Right lobe of liver (tissue), 4 donors: ENCODE data around the gene VMP1.

ENCODE experiments used
- POLR2A ChIP-seq: fragments of 450-650 bp; IDR thresholded peaks from one replicate; pipeline ENCODE4 v1.6.1; 2017; ENCODE audit warnings: antibody characterized with exemption, mild to moderate bottlenecking
- TF ChIP-seq, protein P1 (sequence below), 4 donors: fragments of 200-600 bp in 3 of 4; fragments of 450-650 bp in 1 of 4; IDR thresholded peaks; one replicate each; pipeline versions ENCODE4 v1.5.1 to v1.8.0; 2016 to 2022; ENCODE audit warnings: antibody characterized with exemption in 4 of 4, mild to moderate bottlenecking in 2 of 4
- donor health status: DM: no; HTN: no; CAD: no.
- donor health status: DM: no; HTN: no; CAD: no.
- donor health status: DM: no; HTN: yes; CAD: no.

DNA sequence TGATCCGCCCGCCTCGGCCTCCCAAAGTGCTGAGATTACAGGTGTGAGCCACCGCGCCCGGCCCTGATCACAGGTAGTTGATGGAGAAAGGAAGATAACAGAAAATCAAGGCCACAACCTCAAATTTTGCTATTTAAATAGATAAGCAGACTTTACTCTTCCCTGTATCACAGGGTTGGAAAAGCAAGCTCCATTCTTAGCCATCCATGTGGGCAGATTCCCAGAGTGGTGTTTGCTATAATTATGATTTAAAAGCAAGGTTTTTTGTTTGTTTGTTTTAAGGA lies 140.9 kb downstream of the VMP1 start:
- TF ChIP-seq, protein P1, sequence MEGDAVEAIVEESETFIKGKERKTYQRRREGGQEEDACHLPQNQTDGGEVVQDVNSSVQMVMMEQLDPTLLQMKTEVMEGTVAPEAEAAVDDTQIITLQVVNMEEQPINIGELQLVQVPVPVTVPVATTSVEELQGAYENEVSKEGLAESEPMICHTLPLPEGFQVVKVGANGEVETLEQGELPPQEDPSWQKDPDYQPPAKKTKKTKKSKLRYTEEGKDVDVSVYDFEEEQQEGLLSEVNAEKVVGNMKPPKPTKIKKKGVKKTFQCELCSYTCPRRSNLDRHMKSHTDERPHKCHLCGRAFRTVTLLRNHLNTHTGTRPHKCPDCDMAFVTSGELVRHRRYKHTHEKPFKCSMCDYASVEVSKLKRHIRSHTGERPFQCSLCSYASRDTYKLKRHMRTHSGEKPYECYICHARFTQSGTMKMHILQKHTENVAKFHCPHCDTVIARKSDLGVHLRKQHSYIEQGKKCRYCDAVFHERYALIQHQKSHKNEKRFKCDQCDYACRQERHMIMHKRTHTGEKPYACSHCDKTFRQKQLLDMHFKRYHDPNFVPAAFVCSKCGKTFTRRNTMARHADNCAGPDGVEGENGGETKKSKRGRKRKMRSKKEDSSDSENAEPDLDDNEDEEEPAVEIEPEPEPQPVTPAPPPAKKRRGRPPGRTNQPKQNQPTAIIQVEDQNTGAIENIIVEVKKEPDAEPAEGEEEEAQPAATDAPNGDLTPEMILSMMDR (IDR thresholded peaks at IDR 0.05) = no peak
- TF ChIP-seq POLR2A = no peak
